ENCODE measurements around the gene AGPAT4.

The AGPAT4 gene

DNA sequence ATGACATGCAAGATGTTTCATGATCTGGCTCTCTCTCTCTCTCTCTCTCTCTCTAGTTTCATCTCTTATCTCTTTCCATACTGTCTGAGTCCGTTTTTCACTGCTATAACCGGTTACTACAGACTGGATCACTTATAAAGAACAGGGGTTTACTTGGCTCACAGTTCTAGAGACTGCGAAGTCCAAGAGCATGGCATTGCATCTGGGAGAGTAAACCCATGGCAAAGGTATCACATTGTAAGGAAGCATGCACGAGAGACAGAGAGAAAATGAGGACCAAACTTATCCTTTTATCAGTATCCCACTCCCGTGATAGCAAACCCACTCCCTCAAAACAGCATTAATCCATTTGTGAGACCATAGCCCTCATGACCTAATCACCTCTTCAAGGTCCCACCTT lies 7.2 kb upstream of the AGPAT4 start:
- no peak for DNase-seq

DNA sequence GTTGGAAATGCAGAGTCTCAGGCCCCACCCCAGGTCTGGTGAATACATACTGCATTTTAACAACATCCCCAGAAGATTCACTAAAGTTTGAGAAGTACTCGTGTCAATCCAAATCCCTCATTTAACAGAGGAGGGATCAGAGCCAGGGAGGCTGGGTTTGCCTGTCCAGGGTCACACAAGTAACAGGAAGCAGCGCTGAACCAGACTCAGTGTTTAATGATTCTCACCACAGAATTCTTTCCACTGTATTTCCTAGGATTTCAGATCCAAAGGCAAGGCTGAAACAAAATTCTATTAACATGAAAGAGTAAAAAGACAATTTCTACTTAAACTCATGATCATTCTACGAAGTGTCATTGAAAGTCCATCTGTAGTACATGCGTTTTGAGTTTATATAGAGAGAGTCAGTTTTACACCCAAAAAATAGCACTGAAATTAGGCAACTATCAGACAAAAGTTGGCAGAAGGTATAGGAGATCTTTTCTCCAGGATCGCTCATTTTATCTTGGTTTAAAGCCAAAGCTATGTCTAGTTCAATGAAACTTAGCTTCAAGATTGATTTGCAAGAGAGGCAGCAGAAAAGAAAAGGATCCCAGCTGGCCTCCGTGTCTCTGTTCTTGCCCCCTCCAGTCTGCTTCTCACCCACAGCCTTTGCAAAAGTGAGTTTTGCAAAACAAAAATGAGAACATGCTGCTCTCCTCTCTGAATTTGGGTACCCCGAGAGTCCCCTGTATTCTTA lies 6.0 kb upstream of the AGPAT4 start:
- DNase-seq: no peak

DNA sequence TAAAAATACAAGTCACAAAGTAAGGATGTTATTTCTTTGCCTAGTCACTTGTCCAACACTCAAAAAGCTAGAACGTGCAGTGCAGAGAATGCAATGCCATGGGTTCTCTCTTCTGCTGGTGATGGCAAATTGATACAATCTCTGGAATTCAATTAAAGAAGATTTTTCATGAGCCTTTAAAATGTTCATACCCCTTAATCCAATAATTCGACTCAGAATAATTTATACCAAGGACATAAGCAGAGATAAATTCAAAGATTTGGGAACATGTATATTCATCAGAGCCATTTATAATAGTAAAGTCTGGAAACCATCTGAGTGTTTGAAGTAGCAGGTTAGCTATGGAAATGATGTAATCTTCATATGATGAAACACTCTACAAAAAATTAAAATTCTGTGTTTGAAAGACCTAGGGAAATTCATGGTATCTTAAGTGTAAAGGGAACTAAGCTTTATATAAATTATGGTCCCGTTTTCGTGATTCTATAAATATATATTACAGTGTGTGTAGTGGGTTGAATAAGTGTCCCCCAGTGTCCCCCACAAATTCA lies 2.8 kb upstream of the AGPAT4 start:
- DNase-seq: no peak

DNA sequence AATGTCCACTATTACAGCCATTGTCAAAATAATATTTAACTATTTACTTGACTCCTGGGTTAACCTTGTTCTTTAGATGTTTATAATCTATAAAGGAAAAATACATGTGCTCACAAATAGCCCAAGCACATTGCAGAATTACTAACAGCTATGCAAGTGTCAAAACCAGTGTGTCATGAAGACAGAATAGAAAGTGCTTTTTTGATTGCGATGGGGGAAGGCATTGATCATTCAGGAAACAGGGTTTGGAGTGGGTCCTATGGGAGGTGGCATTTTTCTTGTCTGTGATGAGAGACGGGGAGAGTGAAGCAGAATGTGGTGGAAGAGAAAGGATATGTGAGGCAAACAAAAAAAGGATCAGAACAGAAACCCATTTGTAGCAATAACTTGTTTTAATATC lies 1.0 kb upstream of the AGPAT4 start:
- no peak for DNase-seq

DNA sequence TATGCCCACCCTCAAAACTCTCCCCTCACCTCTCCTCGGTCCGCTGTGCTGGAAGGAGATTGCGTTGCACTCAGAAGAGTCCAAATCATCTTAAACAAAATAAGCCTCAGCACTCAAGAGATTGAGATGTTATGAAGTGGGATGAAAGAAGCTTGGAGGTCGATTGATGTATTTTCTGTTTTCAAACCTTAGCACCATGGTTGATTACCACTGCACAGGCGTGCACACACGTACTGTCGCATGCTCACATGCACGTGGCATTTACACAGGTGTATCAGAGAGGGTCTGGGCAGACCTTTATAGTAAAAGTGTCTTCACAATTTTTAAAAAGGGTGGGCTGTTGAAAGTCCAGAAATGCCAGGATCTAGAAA lies 612 bp upstream of the AGPAT4 start:
- no peak for DNase-seq

DNA sequence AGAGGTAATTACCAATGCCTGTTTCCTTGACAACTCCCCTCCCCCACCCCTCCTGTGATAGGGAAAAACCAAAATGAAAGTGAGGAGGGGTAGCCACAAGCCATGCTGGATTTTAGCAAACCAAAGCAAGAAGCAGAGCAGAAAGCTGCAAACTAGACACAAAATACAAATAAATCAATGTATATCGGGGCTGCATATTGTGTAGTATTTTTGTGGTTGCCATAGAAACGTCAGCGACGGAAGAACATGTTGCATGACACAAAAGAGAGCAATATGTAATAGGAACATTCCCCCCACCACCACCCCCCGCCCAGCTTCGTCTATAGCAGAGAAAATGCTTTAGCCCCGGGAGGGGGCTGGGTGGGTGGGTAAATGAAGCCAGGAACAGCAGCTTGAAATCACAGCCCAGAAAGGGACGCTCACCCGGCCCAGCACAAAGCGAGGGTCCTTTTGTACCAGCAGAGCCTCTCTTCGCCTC lies 548 bp downstream of the AGPAT4 start:
- no peak for DNase-seq

DNA sequence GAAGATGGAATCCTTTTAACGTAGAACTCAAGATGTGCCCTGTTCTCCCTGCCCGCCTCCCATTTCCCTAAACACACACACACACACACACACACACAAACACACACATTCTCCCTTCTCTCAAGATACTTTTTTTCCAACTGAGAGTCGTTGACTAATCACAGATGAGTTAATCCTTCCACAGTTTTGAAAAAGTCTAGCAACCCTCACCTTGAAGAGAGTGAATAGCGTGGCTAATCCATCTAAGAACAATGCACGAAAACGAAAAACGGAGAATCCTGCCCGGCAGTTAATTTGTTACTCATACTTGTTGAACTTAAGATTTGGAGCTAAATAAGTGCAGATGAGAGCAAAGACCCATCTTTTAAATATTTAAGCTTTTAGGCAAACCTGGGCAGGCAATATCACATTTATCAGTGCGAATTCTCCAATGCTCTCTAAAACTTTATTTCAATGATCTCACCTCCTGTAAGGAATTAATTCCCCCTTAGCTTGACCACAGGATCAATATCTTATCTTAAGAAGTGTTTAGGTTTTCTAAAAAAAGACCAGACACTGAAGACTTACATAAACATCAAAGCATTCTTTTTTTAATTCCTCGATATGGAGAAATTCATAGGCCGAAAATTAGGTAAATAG lies 1.1 kb downstream of the AGPAT4 start:
- no peak for DNase-seq

DNA sequence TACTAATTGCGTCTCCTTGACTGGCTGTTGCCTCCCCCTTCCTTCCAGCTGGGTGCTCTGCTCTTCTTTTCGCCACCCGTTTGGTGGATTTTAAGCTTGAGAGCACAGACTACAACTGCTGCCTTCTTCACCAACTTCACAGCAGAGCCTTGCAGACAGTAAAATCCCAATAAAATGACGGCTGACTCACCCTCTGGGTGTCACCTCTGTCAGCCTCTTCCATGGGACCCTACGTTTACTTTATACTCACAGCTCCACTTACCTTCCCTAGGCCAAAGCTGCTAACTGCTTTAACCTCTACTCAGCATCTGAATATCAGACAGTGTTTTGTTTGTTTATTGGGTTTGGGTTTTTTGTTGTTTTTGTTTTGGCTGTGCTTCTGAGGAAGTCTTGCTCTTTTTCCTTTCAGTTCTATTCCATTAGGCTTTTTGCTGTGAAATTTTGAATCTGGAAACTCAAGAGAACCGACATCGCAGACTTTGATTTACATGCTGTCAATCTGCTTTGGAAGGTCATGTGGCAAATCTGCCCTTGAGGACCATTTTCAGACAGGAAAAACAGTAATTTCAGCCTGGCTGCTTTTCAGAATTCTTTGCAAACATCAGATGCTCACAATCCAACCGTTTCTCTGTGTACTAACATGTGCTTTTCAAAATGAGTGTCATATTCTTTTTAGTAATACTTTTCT lies 2.4 kb downstream of the AGPAT4 start:
- no peak for DNase-seq

DNA sequence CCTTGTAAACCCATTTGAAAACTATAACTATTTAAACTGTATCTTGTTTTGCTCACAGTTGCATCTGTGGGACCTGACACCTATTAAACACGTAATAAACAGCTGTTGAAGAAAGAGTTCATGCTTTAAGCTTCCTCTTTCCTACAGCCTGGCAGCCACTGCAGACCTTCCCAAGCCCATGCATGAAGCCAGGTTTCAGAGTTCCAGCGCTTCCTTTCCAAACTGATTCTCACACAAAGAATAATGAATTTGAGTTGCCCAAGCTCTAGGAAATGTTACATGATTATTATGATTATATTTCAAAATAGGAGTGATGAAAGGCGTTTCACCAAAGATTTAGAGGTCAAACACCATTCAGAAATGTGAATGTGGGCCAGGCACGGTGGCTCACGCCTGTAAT lies 3.7 kb downstream of the AGPAT4 start:
- no peak for DNase-seq

DNA sequence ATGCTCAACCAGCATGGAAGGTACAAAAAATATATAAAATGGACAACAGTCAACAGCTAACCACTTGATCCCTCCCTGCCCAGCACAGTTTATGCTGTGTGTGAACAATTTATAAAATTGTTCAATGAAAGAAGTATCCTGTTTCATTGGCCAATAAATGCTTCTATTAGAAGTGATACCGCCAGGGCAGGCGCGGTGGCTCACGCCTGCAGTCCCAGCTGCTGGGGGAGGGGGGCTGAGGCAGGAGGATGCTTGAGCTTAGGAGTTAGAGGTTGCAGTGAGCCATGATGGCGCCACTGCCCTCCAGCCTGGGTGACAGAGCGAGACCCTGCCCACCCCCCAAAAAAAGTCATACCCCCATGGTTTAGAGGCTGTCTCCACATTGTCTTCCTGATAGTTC lies 4.6 kb downstream of the AGPAT4 start:
- DNase-seq: no peak

DNA sequence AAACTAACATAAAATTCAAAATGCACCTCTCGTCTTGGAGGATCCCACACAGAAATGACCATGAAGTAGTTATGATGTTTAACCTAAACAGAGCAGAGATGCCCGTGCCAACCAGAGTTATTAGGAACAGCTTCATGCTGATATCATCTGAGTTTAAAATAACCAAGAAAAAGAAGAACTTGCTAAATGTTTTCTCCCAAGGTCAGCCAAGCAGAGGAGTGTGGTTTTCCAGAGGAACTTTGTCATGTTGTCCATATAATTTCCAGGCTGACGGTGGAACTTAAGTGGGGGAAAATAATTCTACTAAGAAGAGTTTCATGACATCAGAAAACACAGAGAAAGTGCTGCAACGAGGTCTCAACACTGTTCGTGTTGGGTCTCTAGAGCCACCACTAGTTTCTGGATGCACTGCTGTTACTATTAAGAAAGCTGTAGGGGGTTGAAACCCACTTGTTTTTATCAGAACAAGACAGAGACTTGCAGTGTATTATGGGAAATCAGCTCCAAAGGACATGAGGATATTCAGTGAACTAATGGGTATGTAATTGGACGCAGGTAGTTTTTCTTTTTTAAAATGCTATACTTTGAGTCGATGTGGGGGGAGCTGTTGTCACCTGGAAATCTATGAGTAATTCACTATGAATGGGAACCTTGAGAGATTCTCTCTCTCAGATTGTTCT lies 5.2 kb downstream of the AGPAT4 start:
- DNase-seq: no peak

DNA sequence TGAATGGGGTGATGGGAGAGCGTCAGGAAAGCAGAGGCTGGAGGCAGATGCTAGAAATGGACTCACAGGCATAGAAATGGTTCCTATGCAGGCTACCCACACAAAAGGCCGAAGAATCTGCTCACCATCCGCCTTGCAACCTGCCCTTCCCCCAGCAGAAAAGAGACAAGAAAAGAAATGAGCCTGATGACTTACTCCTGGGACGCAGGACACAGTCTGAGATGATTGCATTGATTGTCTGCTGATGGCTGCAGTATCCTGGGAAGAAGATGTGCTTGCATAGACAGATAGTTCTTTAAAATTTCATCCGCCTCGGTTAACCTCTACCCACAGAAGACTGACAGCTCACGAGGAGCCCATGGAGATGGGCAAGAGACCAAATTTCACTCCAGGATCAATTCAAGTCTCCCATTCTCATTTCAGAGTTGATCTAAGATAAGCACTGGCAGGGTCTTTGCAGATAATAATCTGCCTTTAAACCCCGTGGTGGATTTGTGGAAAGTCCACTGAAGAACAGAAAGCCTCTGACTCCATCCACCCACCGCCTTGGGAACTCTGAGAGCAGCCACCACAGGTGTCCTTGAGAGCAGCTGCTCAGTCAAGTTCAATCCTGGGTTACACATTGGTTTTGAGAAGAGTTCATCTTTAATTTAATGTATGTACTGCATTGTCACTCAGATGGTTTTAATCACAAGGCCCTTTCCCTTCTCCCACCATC lies 7.2 kb downstream of the AGPAT4 start:
- no peak for DNase-seq

DNA sequence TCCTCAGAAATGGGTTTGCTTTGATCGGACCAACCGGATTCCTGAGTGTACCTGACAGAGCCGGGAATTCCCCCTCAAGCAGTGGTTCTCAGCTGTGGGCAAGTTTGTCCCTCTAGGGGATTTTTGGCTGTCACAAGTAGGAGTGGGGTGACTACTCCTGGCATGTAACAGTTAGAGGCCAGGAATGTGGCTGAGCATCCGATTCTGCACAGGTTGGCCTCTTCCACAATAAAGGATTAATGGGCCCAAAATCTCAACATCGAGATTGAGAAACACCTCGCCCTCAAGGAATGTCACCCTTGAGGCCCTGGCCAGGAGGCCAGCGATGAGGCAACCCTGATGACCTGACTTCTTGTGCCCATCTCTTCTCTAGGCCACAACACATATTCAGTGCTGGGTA lies 7.9 kb downstream of the AGPAT4 start:
- DNase-seq: no peak

DNA sequence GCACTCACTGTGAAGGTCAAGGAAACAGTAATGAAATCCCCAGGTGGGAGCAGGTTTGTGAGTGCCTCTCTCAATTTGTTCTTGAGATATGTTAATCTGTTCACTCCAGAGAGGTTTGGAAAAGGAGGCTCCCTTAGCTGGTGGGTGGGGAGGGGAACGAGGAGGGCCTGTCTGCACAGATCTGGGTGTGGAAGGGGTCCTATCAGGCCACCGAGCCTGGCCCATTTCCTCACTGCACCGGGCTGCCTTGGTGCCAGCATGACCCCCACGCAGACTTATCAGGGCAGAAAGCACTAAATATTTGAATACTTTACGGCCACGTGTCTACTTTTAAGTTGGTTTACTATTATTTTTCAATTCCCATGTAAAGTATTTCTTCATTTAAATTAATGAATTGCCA lies 8.3 kb downstream of the AGPAT4 start:
- no peak for DNase-seq

DNA sequence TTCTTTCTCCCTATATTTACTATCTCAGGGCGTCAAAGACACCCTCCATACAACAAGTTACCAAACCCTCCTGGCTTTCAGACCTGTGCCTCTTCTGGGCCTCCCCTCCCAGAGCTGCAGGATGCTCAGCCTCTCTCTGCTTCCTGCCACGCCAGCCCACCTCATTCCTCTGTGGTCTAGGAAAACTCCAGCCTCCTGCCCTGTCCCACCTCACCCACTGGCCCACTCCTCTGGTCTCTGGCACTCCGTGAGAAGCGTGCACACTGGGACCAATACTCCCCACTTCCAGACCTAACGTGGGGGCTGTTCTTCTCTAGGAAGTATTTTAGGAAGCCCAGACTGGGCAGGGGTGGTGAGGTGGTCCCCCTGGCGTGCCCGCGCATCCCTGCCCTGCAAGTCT lies 9.7 kb downstream of the AGPAT4 start:
- DNase-seq: no peak

DNA sequence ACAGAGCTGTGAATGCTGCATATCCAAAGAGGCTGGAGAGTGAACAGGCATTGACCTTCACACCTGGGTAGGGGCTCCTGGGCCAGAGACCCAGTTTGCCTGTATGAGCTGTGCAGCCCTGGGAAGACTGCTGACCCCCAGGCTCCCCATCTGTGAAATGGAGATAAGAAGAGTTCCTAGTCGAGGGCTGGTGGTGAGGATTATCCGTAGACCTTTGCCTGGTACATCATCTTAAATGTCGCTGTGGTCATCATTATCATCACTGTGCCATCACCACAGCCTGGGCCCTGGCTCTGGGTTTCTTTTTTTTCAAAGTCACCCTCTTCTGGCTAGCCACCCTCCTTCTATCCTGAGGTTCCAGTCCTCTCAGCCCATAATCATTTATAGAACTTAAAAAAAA lies 12.0 kb downstream of the AGPAT4 start:
- DNase-seq: no peak

DNA sequence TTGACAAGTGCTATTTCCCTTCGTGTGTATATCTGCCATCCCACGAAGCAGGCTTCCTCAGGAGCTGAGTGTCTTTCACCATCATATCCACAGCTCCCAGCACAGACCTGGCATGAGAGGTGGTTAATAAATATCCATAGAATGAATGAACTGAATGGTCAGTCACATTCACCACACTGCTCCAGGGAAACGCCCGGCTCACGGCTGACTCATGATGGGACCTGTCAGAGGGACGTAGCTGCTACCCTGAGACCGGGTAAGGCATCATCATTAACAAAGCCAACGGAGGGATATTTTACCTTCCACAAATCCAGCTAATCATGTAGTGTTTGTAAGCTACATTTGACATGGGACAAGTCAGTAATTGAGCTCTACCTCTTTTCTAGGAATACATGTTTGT lies 12.5 kb downstream of the AGPAT4 start:
- DNase-seq: no peak

DNA sequence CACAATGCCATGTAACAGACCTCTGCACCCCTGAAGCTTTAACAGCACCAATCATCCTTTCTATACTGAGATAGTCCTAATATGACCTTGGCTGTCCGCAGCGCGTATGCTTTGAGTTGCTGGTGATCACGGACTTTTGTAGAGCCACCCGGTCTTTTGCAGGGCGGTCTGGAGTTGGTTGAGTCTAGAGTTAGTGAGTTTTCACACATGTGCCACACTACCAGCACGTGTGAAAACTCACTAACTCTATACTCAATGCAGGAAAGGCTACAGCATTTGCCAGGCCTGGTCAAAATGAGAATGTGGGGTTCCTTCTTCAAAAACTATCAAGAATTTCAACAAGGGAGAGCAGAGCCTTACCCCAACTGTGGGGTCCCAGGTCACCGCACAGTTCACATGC lies 14.6 kb downstream of the AGPAT4 start:
- DNase-seq: no peak

DNA sequence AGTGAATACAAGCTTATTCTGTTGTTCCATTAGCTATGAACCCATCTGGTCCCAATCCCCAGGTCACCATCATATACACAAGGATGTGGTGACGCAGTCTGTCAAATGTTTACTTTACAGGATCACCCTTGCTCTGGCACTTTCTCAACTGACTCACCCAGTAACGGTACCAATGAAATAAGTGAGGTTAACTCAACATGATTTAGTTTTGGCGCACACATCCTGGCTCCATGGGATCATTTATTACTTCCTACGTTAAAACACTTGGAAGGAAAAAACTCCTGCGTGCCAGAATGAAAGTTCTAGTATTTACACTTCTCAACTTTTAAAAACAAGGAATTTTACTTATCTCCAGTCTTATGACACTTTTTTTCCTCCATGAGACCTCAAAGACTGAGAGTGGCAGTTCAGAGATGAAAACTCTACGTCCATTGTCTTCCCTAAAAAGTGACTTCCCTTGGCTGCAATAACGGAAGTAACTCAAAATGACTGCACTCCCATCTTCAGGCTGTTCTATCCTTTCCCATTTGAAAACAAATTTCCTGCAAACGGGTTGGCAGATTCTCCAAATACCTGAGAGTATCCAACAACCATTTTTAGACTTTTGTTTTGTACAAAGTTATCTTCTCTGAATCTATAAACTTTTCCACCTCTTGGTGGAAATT lies 15.9 kb downstream of the AGPAT4 start:
- DNase-seq: no peak

DNA sequence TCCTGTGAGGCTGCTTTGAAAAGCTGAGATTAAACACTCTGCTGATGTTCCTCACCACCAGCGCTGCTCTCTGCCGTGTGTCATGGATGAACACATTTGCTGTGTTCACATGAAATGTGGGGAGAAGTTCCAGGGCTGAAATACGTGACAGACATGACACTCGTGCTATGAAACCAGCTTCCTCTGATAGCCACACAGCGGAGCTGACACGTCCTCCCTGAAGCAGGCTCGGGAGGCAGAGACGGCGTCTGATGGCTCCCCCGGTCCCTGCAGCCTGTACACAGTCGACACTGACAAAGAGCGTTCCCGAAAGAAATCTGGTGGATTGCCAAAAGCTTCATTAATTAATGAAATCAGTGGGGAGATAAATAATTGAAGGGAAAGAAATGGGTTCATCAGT lies 17.5 kb downstream of the AGPAT4 start:
- DNase-seq: no peak

DNA sequence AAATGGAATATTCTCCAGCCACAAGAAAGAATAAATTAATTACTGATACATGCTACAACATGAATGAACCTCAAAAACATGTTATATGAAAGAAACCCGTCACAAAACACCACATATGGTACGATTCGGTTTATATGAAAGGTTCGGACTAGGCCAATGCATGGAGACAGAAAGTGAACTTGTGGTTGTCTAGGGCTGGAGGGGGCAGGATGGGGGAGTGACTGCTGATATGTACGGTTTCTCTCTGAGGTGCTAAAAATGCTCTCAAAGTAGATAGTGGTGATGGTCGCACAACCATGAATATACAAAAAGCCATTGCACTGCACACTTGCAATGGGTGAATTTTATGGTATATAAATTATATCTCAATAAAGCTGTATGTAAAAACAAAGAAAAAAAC lies 18.3 kb downstream of the AGPAT4 start:
- DNase-seq: no peak

Data from activated gamma-delta T cell (primary cell).